Psoas muscle (tissue), 8 donors: ENCODE measurements around the gene OSBPL3. TPM values are rescaled to one million over a fixed set of nuclear protein-coding genes. Genes with fewer than 3 reads are reported as not detected.

Experiments used
- ATAC-seq, 4 donors: fragments of 200-7000 bp; cut with Tn5 transposase; one replicate each; pipeline ENCODE4 v1.9.1; 2020; ENCODE audit warnings: moderate library complexity in 3 of 4, mild to moderate bottlenecking in 2 of 4
- DNase-seq, 2 donors: peaks; one replicate each; pipeline ENCODE4 v3.0.0-alpha.2; 2020
- H3K27ac ChIP-seq: fragments of 200-600 bp; one replicate; pipeline ENCODE4 v1.8.0; 2022
- H3K27me3 ChIP-seq, 3 donors: fragments of 200-600 bp in 1 of 3; one replicate each; pipeline versions ENCODE4 v1.6.1 to v1.8.0; 2013 to 2022; ENCODE audit warnings: low read length in 2 of 3, mild to moderate bottlenecking in 2 of 3, moderate library complexity in 1 of 3; ENCODE audit not compliant: insufficient read depth in 3 of 3
- H3K36me3 ChIP-seq, 2 donors: fragments of 200-600 bp in 1 of 2; one replicate each; pipeline versions ENCODE4 v1.6.1 to v1.8.0; 2013 to 2022; ENCODE audit warnings: low read depth in 1 of 2, mild to moderate bottlenecking in 1 of 2, moderate library complexity in 1 of 2; ENCODE audit not compliant: insufficient read depth in 1 of 2
- H3K4me1 ChIP-seq: fragments of 200-600 bp; one replicate; pipeline ENCODE4 v1.8.0; 2022
- H3K4me3 ChIP-seq: fragments of 200-600 bp; one replicate; pipeline ENCODE4 v1.8.0; 2022; ENCODE audit warnings: mild to moderate bottlenecking
- H3K9me3 ChIP-seq: fragments of 200-600 bp; one replicate; pipeline ENCODE4 v1.8.0; 2022
- CTCF ChIP-seq: fragments of 200-600 bp; IDR thresholded peaks from one replicate; pipeline ENCODE4 v1.8.0; 2022; ENCODE audit warnings: antibody characterized with exemption
- WGBS, 3 donors: extraction: QIAGEN DNeasy Blood & Tissue Kit; methylation state at CpG; one replicate each; pipeline versions ENCODE4 v1.1.6 to v1.1.7; 2013; 5-methylcytosine and 5-hydroxymethylcytosine counted together
- intact Hi-C, 2 donors: fragments of 100-400 bp; cut with DNase I; formaldehyde crosslinking; loops; one replicate each; pipeline versions ENCODE4 v1.11.0 to v1.14.2; 2022
- polyA plus RNA-seq, 3 donors: library from polyadenylated mRNA; stranded (reverse); fragments of 200-250 nt; gene quantifications; one replicate each; pipeline ENCODE4 v1.2.3, GENCODE V29; 2013
- total RNA-seq, 4 donors: library from RNA; stranded (reverse); fragmentation: NEBNext Ultra II Directional in 2 of 4; extraction: Animal tissue kit (Norgen Biotek cat#: 25700) in 2 of 4; gene quantifications; one replicate each; pipeline versions ENCODE4 v1.2.1 to v1.2.4, GENCODE V29; 2021 to 2023
- donor health status: healthy with polysubstance abuse.
- donor health status: DM: no; HTN: no; CAD: no; lungs with moderate emphysema.
- donor health status: Bipolar disorder and iron deficiency.
- donor health status: healthy.
- donor health status: DM: yes; HTN: yes; CAD: no.
- donor health status: DM: no; HTN: no; CAD: no.
- donor health status: DM: no; HTN: no; CAD: no.
- donor health status: DM: yes; HTN: yes; CAD: no.

Gene OSBPL3
- total and polyA plus RNA-seq, 7 donors = 1.9 to 8.7 (median 4.2) TPM

- no peak overlapping the region for H3K27ac ChIP-seq
- H3K36me3 ChIP-seq = peaks cover 0 to 8% of the 10 kb centered on the region in 2 donors
- no peaks in the 10 kb centered on the region for H3K4me1 ChIP-seq
- ATAC-seq (no peak), DNase-seq (no peak)
- 97 to 100% (median 99%) methylated on average over 6 of the region's 6 CpGs for WGBS, 3 donors
- TF ChIP-seq CTCF = no peak
- intact Hi-C loops = no loop called here
- no peak overlapping the region for H3K4me3 ChIP-seq
- H3K9me3 ChIP-seq = no peaks in the 10 kb centered on the region
- no peaks in the 10 kb centered on the region for H3K27me3 ChIP-seq
Measured at GRCh38 chr7:24847754-24848153, 132.2 kb downstream of the OSBPL3 start.

GRCh38 chr7:24843821-24844434, 136.1 kb downstream of the OSBPL3 start:
- no peaks in the 10 kb centered on the region for H3K27me3 ChIP-seq
- H3K27ac ChIP-seq = no peak overlapping the region
- 95 to 96% (median 96%) methylated on average over 5 of the region's 5 CpGs for WGBS, 3 donors
- H3K36me3 ChIP-seq = no peaks in the 10 kb centered on the region
- no peaks in the 10 kb centered on the region for H3K9me3 ChIP-seq
- TF ChIP-seq CTCF = no peak
- H3K4me3 ChIP-seq = no peak overlapping the region
- intact Hi-C loops = no loop called here
- DNase-seq (no peak), ATAC-seq (no peak)
- H3K4me1 ChIP-seq = no peaks in the 10 kb centered on the region

GRCh38 chr7:24842449-24843241, 137.3 kb downstream of the OSBPL3 start:
- ATAC-seq = no peak
- Histone ChIP-seq H3K4me3 (no peak overlapping the region), H3K4me1 (no peaks in the 10 kb centered on the region), H3K27me3 (no peaks in the 10 kb centered on the region), H3K9me3 (no peaks in the 10 kb centered on the region), H3K36me3 (no peaks in the 10 kb centered on the region), H3K27ac (no peak overlapping the region)
- no peak for DNase-seq
- intact Hi-C loops = no loop called here
- no peak for TF ChIP-seq CTCF
- 82 to 89% (median 85%) methylated on average over 5 of the region's 5 CpGs for WGBS, 3 donors

- Histone ChIP-seq H3K4me3 (no peak overlapping the region), H3K36me3 (no peaks in the 10 kb centered on the region), H3K4me1 (no peaks in the 10 kb centered on the region), H3K9me3 (no peaks in the 10 kb centered on the region), H3K27me3 (no peaks in the 10 kb centered on the region), H3K27ac (no peak overlapping the region)
- intact Hi-C loops = no loop called here
- DNase-seq (no peak), ATAC-seq (no peak)
- TF ChIP-seq CTCF = no peak
- 66 to 73% (median 68%) methylated on average over 2 of the region's 2 CpGs for WGBS, 3 donors
Measured at GRCh38 chr7:24842029-24842428, 137.9 kb downstream of the OSBPL3 start.
